MM.1S (cell line): ENCODE results near the gene MAPK6.

ENCODE experiments used
- DNase-seq: peaks from one replicate; pipeline ENCODE4 v3.0.0-alpha.2; 2015
- H2AFZ ChIP-seq: fragments of 300-600 bp; sonication (generic); 2 replicates; pipeline ENCODE4 v1.6.0; 2016; ENCODE audit warnings: antibody characterized with exemption, low read length
- H3F3A ChIP-seq: fragments of 300-600 bp; sonication (generic); 2 replicates; pipeline ENCODE4 v1.6.1; 2016; ENCODE audit warnings: mild to moderate bottlenecking, antibody characterized with exemption, low read length, moderate library complexity, mixed read lengths; ENCODE audit not compliant: insufficient read depth
- H3K27ac ChIP-seq: fragments of 300-600 bp; sonication (generic); 2 replicates; pipeline ENCODE4 v1.5.1; 2016; ENCODE audit warnings: mild to moderate bottlenecking, low read length
- H3K27me3 ChIP-seq: fragments of 300-600 bp; sonication (generic); replicated peaks from 2 replicates; pipeline ENCODE4 v1.6.0; 2016; ENCODE audit warnings: low read length; ENCODE audit not compliant: insufficient read depth
- H3K36me3 ChIP-seq: fragments of 300-600 bp; sonication (generic); replicated peaks from 2 replicates; pipeline ENCODE4 v1.6.1; 2016; ENCODE audit warnings: mild to moderate bottlenecking, low read length, mixed read lengths; ENCODE audit not compliant: insufficient read depth
- H3K4me1 ChIP-seq: fragments of 300-600 bp; sonication (generic); 2 replicates; pipeline ENCODE4 v1.6.1; 2016; ENCODE audit warnings: low read length, mixed read lengths
- H3K4me2 ChIP-seq: fragments of 300-600 bp; sonication (generic); 2 replicates; pipeline ENCODE4 v1.6.0; 2016; ENCODE audit warnings: low read depth, low read length
- H3K4me3 ChIP-seq: fragments of 300-600 bp; sonication (generic); 2 replicates; pipeline ENCODE4 v1.5.1; 2016; ENCODE audit warnings: low read length, mixed read lengths
- H3K79me2 ChIP-seq: fragments of 300-600 bp; sonication (generic); 2 replicates; pipeline ENCODE4 v1.6.1; 2016; ENCODE audit warnings: mixed run types, low read length, mixed read lengths
- H3K9ac ChIP-seq: fragments of 300-600 bp; sonication (generic); 2 replicates; pipeline ENCODE4 v1.6.1; 2016; ENCODE audit warnings: low read length, mixed read lengths
- H3K9me2 ChIP-seq: fragments of 300-600 bp; sonication (generic); replicated peaks from 2 replicates; pipeline ENCODE4 v1.6.1; 2016; ENCODE audit warnings: mild to moderate bottlenecking, low read length, mixed read lengths; ENCODE audit not compliant: insufficient read depth
- H3K9me3 ChIP-seq: fragments of 300-600 bp; sonication (generic); replicated peaks from 2 replicates; pipeline ENCODE4 v1.6.1; 2016; ENCODE audit warnings: mild to moderate bottlenecking, low read length, mixed read lengths; ENCODE audit not compliant: insufficient read depth
- H4K20me1 ChIP-seq: fragments of 300-600 bp; sonication (generic); 2 replicates; pipeline ENCODE4 v1.6.1; 2016; ENCODE audit warnings: mild to moderate bottlenecking, low read length, moderate library complexity, mixed read lengths; ENCODE audit not compliant: insufficient read depth
- EZH2 ChIP-seq: fragments of 300-600 bp; sonication (generic); optimal IDR thresholded peaks from 2 replicates; pipeline ENCODE3; 2017; ENCODE audit warnings: low read depth, mild to moderate bottlenecking, antibody characterized with exemption, low read length, mixed read lengths
- EZH2phosphoT487 ChIP-seq: fragments of 300-600 bp; sonication (generic); IDR thresholded peaks from 2 replicates; pipeline ENCODE4 v1.6.1; 2018; ENCODE audit warnings: antibody characterized with exemption, low read length
- TF ChIP-seq, protein P1 (sequence below): fragments of 300-600 bp; sonication (generic); IDR thresholded peaks from 2 replicates; pipeline ENCODE4 v1.5.1; 2016; ENCODE audit warnings: antibody characterized with exemption, low read length, mixed read lengths

The MAPK6 gene

DNA sequence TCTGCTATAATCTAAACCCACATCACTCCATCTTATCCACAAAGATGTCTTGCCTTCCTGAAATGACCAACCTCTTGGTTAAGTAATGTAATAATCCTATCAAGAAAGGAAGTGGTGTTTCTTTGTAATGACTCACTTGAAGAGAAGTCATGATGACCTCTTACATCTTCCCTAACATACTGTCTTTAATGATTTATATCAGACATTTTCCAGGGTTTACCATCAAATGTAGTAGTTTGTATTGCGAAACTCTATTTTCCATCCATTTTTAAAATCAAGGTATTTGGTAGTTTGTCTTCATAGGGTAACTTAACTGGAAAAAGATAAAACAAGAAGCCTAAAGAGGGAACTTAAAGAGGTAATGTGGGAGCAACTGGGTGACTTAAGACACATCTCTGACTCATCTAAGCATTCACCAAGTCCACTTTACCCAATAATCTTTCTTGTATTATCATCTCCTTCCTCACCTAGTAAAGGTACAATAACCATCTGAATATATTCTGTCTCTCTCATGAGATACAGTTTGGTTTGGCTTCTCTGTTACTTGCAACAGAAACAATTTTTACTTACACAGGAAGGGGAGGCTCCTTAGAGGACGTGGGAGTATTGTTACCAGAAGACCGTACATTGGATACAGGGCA is 5.7 kb upstream of the MAPK6 start:
- Histone ChIP-seq H3K9ac (no peak overlapping the region), H3K36me3 (no peaks in the 10 kb centered on the region), H3K27me3 (no peaks in the 10 kb centered on the region), H3K4me3 (no peak overlapping the region), H3F3A (no peaks in the 10 kb centered on the region), H3K79me2 (no peaks in the 10 kb centered on the region), H3K27ac (no peak overlapping the region), H3K4me2 (no peak overlapping the region), H3K9me3 (no peaks in the 10 kb centered on the region), H2AFZ (no peak overlapping the region), H3K4me1 (peaks cover 12% of the 10 kb centered on the region), H3K9me2 (no peaks in the 10 kb centered on the region), H4K20me1 (no peaks in the 10 kb centered on the region)
- TF ChIP-seq EZH2 (no peak), EZH2phosphoT487 (no peak)
- TF ChIP-seq, protein P1, sequence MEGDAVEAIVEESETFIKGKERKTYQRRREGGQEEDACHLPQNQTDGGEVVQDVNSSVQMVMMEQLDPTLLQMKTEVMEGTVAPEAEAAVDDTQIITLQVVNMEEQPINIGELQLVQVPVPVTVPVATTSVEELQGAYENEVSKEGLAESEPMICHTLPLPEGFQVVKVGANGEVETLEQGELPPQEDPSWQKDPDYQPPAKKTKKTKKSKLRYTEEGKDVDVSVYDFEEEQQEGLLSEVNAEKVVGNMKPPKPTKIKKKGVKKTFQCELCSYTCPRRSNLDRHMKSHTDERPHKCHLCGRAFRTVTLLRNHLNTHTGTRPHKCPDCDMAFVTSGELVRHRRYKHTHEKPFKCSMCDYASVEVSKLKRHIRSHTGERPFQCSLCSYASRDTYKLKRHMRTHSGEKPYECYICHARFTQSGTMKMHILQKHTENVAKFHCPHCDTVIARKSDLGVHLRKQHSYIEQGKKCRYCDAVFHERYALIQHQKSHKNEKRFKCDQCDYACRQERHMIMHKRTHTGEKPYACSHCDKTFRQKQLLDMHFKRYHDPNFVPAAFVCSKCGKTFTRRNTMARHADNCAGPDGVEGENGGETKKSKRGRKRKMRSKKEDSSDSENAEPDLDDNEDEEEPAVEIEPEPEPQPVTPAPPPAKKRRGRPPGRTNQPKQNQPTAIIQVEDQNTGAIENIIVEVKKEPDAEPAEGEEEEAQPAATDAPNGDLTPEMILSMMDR, result no peak
- DNase-seq, result no peak

DNA sequence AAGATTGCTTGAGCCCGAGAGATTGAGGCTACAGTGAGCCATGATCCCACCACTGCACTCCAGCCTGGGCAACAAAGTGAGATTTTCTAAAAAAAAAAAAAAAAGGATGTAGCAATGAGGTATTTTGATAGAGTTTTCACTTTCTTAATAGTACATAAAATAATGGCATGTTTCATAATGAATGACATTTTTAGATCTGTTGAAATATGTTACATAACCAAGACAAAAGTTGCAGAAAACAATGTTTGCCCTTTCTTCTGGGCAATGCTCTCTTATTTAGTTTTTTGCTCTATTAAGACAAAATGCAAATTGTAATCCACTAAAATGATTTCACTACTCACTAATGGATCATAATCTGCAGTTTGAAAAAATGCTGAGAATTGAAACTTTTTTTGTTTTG is 4.4 kb upstream of the MAPK6 start:
- Histone ChIP-seq H3K4me1 (peaks cover 4% of the 10 kb centered on the region; the same call in 1 of the 2 replicates), H3K9me3 (no peaks in the 10 kb centered on the region), H3K4me2 (no peak overlapping the region), H3K9me2 (no peaks in the 10 kb centered on the region), H3K27me3 (no peaks in the 10 kb centered on the region), H3K27ac (no peak overlapping the region), H4K20me1 (no peaks in the 10 kb centered on the region), H3F3A (peaks cover under 1% of the 10 kb centered on the region; the same call in 1 of the 2 replicates), H3K36me3 (no peaks in the 10 kb centered on the region), H3K4me3 (no peak overlapping the region), H3K9ac (no peak overlapping the region), H3K79me2 (peaks cover under 1% of the 10 kb centered on the region; the same call in 1 of the 2 replicates), H2AFZ (no peak overlapping the region)
- TF ChIP-seq EZH2phosphoT487 (no peak), EZH2 (no peak)
- TF ChIP-seq, protein P1, result no peak
- DNase-seq, result no peak

DNA sequence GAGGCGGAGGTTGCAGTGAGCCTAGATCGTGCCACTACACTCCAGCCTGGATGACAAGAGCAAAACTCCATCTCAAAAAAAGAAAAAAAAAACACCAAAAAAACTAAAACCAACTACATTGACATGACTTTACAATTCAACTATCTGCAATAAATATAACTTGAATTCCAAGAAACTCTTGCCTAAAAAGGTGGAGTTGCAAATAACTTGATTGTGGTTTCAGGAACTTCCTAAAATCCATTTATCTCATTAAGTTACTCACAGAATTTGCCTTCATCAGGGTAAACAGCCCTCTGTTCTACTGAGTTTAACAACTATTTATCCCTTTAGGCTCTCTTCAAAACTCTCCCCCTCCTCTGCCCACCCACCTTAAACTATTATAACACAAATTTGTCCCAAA is 2.7 kb upstream of the MAPK6 start:
- TF ChIP-seq, protein P1, result no peak
- TF ChIP-seq EZH2phosphoT487 (no peak), EZH2 (no peak)
- Histone ChIP-seq H2AFZ (no peak overlapping the region), H3K27me3 (no peaks in the 10 kb centered on the region), H4K20me1 (no peaks in the 10 kb centered on the region), H3K79me2 (peaks cover 17% of the 10 kb centered on the region), H3K4me3 (no peak overlapping the region), H3K9ac (no peak overlapping the region), H3K9me3 (no peaks in the 10 kb centered on the region), H3K9me2 (no peaks in the 10 kb centered on the region), H3K4me1 (peaks cover 4% of the 10 kb centered on the region; the same call in 1 of the 2 replicates), H3F3A (peaks cover 16% of the 10 kb centered on the region), H3K4me2 (no peak overlapping the region), H3K36me3 (no peaks in the 10 kb centered on the region), H3K27ac (no peak overlapping the region)
- DNase-seq, result no peak
